GM13976 (cell line): ENCODE results near the gene ITFG2.

ENCODE experiments used
- DNase-seq: peaks from one replicate; pipeline ENCODE4 v3.0.0; 2012; ENCODE audit warnings: low spot score
- in situ Hi-C: fragments of 300-500 bp; cut with MboI; formaldehyde crosslinking; loops from one replicate; pipeline ENCODE4 v1.12.0; 2022; ENCODE audit warnings: low sequenced_read_pairs, mixed read lengths, inconsistent platforms; ENCODE audit not compliant: unreplicated experiment
- TF ChIP-seq, protein P1 (sequence below): IDR thresholded peaks from 2 replicates; pipeline ENCODE4 v1.5.1; 2012; ENCODE audit warnings: borderline replicate concordance, mild to moderate bottlenecking; ENCODE audit not compliant: insufficient read depth; ENCODE audit errors: extremely low read depth, missing control alignments, control extremely low read depth

Gene ITFG2

GRCh38 chr12:2854669-2855453, 42.4 kb downstream of the ITFG2 start:
- TF ChIP-seq, protein P1, sequence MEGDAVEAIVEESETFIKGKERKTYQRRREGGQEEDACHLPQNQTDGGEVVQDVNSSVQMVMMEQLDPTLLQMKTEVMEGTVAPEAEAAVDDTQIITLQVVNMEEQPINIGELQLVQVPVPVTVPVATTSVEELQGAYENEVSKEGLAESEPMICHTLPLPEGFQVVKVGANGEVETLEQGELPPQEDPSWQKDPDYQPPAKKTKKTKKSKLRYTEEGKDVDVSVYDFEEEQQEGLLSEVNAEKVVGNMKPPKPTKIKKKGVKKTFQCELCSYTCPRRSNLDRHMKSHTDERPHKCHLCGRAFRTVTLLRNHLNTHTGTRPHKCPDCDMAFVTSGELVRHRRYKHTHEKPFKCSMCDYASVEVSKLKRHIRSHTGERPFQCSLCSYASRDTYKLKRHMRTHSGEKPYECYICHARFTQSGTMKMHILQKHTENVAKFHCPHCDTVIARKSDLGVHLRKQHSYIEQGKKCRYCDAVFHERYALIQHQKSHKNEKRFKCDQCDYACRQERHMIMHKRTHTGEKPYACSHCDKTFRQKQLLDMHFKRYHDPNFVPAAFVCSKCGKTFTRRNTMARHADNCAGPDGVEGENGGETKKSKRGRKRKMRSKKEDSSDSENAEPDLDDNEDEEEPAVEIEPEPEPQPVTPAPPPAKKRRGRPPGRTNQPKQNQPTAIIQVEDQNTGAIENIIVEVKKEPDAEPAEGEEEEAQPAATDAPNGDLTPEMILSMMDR: no peak
- in situ Hi-C loops: loop anchor here (25.0 kb wide), 1 partner anchor 182 kb away; no protein-coding TSS in a partner anchor
- no peak for DNase-seq

DNA sequence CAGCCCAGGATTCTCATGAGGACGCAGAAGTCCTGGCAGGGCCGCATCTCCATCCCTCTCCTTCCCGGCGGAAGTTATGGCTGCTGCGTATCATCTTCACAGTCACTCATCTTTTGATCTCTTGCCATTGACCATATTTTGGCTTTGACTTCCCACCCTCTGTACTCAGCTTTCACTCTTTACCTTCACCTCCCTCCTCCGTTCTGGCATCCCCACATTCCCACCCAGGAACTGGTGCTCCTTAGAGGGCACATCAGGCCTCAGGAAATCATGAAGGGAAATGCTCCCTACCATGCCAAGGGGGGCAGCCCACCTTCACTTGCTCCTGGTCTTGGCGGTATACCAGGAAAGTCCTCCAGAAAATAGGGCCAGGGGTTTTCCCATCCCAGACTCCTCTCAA, 43.1 kb downstream of the ITFG2 start:
- TF ChIP-seq, protein P1: no peak
- DNase-seq: no peak
- in situ Hi-C loops: loop anchor here (25.0 kb wide), 1 partner anchor 182 kb away; no protein-coding TSS in a partner anchor

GRCh38 chr12:2856051-2856450, 43.6 kb downstream of the ITFG2 start:
- TF ChIP-seq, protein P1: no peak
- DNase-seq: no peak
- in situ Hi-C loops: loop anchor here (25.0 kb wide), 1 partner anchor 181 kb away; no protein-coding TSS in a partner anchor

DNA sequence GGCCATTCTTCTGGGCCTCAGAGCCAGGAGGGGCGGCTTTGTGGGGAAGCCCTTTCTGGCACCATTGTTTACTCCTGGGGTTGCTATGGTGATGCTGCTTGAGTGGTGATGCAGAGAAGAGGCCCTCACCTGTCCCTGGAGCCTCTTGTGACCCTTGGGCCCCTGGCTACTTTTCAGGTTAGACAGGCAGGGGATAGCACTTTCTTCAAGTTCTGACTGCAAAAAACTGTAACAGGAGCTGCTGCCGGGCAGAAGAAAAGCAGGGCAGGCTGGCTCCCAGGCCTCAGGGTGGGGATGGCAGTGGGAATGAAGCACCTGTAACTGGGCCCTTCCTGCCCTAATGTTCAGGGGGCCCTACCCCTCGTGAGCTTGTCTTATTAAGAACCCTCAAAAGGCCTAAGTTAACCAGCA, 44.6 kb downstream of the ITFG2 start, which contains the start of gene TEX52:
TSS of gene TEX52 (minus strand) at position 19 of the 411 bp plus-strand sequence. CDS start at position 6, 13 bp downstream.
- TF ChIP-seq, protein P1: no peak
- in situ Hi-C loops: loop anchor here (25.0 kb wide), 1 partner anchor 180 kb away; no protein-coding TSS in a partner anchor
- no peak for DNase-seq

- in situ Hi-C loops: loop anchor here (25.0 kb wide), 1 partner anchor 180 kb away; no protein-coding TSS in a partner anchor
- no peak for DNase-seq
- TF ChIP-seq, protein P1: no peak
Observed at GRCh38 chr12:2857576-2857975, 45.1 kb downstream of the ITFG2 start.

DNA sequence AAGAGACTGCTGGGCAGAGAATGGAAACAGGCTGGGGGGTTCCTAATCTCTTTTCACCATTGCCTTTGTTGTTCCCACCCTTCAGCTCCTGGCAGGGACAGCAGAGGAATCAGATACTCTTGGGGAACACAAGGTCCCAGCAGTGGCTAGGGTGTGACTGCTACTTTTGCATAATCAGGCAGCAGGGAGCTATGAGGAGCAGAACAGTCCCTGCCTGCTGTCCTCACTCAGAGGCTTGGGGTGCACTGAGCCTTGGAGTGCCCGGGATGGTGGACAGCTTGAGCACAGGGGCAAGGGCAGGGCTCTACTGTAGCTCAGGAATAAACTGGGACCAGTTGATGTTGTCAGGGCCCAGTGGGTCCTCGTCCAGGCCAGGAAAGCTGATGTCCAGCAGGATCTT, 45.9 kb downstream of the ITFG2 start:
- no peak for DNase-seq
- in situ Hi-C loops: loop anchor here (25.0 kb wide), 1 partner anchor 179 kb away; no protein-coding TSS in a partner anchor
- TF ChIP-seq, protein P1: no peak
